Memory B cell (primary cell): ENCODE data around the gene KYNU.
A peak's percentile ranks its signal among the peaks of the same experiment; 100 is the strongest.
"Not testable (repeated sequence)": the region's sequence is repeated elsewhere in the genome, so short reads cannot be mapped to it uniquely, and the experiment has no call there.

Source experiments
- ATAC-seq: fragments of 150-1000 bp; cut with Tn5 transposase; 2 replicates; pipeline ENCODE4 v1.10.0; 2021; ENCODE audit warnings: low read depth, mild to moderate bottlenecking, moderate library complexity
- DNase-seq, 2 donors: peaks; one replicate each; pipeline ENCODE4 v3.0.0; 2022; ENCODE audit warnings: low spot score in 2 of 2
- H3K27ac Mint-ChIP-seq: one replicate; pipeline ENCODE4 v1.8.0; 2022; ENCODE audit warnings: mild to moderate bottlenecking, moderate library complexity, mixed read lengths
- H3K27me3 Mint-ChIP-seq: one replicate; pipeline ENCODE4 v1.8.0; 2022; ENCODE audit warnings: mixed read lengths
- H3K36me3 Mint-ChIP-seq: one replicate; pipeline ENCODE4 v1.8.0; 2022; ENCODE audit warnings: mild to moderate bottlenecking, mixed read lengths
- H3K4me1 Mint-ChIP-seq: one replicate; pipeline ENCODE4 v1.8.0; 2022; ENCODE audit warnings: mixed read lengths
- H3K4me3 Mint-ChIP-seq: one replicate; pipeline ENCODE4 v1.8.0; 2022; ENCODE audit warnings: mild to moderate bottlenecking, moderate library complexity, mixed read lengths
- H3K9me3 Mint-ChIP-seq: one replicate; pipeline ENCODE4 v1.8.0; 2022; ENCODE audit warnings: mixed read lengths

Gene KYNU

DNA sequence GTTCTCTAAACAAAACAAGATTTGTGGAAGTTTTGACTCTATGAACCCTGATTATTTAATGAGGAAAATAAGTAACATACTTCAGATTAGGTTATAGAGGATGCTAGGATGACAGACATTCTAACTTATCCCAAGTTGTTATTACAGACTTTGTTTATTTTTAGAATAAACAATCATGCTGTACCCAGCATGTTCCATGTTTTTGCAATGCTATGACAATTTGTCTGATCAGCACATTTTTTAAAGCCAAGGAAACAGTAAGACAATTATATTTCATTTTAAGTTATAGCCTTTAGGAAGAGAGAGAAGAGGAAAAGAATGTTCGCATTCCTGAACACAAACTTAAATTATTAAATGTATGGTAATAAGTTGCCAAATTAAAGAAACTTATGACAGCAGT, 119.8 kb downstream of the KYNU start:
- H3K4me1 Mint-ChIP-seq = no peaks in the 10 kb centered on the region
- no peak overlapping the region for H3K4me3 Mint-ChIP-seq
- no peaks in the 10 kb centered on the region for H3K27me3 Mint-ChIP-seq
- no peak for ATAC-seq
- H3K27ac Mint-ChIP-seq = no peak overlapping the region
- DNase-seq = no peak
- H3K9me3 Mint-ChIP-seq = no peaks in the 10 kb centered on the region
- peaks cover 16% of the 10 kb centered on the region for H3K36me3 Mint-ChIP-seq

DNA sequence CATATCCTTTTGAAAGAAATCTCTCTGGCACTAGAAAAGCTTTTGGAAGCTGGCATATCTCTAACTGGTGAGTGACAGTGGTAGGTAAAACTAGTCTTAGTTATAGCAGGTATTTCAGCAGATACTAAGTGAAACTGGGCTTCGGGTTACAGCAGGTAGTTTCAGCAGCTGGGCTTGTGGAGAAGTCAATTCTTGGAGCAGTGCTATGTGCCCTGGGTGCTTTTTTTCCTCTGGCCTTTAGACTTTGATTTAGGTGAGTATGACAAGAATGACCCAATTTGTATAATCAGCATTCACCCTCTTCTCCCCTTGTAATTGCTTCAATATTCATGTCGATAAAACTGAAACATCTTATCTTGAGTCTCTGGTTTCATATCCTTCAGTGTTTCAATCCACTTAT, 123.1 kb downstream of the KYNU start:
- ATAC-seq (no peak), DNase-seq (no peak)
- no peaks in the 10 kb centered on the region for H3K4me1 Mint-ChIP-seq
- H3K27ac Mint-ChIP-seq = peak overlapping the region; percentile 59
- peaks cover 29% of the 10 kb centered on the region for H3K36me3 Mint-ChIP-seq
- no peaks in the 10 kb centered on the region for H3K27me3 Mint-ChIP-seq
- no peak overlapping the region for H3K4me3 Mint-ChIP-seq
- no peaks in the 10 kb centered on the region for H3K9me3 Mint-ChIP-seq

DNA sequence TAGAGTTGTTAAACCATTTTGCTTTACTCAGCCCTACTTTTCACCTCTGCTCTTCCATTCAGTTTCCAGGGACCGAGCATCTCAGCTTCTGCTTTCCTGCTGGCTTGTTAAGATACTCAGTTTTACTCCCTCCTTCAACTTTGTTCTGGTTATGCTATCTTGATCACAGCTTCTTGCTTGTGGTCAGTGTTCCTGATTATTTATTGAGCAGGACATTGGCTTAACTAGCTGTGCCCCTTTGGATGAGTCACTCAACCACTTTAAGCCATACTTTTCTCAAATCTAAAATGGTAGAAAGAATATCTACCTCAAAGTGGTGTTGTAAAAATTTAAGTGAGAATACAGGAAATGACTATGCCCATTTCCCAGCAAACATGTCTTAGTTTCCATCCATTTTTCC, 124.0 kb downstream of the KYNU start:
- ATAC-seq (no peak), DNase-seq (no peak)
- Mint-ChIP-seq H3K9me3 (no peaks in the 10 kb centered on the region), H3K27ac (peak overlapping the region; percentile 41), H3K36me3 (peaks cover 26% of the 10 kb centered on the region), H3K4me3 (no peak overlapping the region), H3K4me1 (no peaks in the 10 kb centered on the region), H3K27me3 (no peaks in the 10 kb centered on the region)

DNA sequence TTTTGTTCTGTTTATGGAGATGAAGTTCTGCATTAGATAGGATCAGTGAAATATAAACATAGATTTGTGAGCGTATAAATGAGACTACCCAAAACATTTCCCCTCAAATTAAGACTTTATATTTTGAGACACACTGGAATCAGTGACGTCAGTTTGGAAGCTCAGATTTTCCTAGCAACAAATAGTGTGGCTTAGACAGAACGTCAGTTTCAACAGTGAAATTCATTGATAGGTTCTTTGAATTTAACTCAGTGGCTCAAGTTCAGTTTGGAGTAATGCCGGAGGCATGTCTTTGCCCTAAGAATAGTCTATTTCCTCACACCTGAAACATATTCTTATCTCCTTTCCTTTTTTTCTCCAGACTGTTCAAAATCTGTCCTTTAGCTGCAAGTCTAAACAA, 138.2 kb downstream of the KYNU start:
- ATAC-seq = no peak
- DNase-seq = no peak
- H3K4me3 Mint-ChIP-seq = no peak overlapping the region
- peak overlapping the region; percentile 77 for H3K27ac Mint-ChIP-seq
- no peaks in the 10 kb centered on the region for H3K27me3 Mint-ChIP-seq
- H3K4me1 Mint-ChIP-seq = peaks cover 21% of the 10 kb centered on the region
- H3K36me3 Mint-ChIP-seq = peaks cover 23% of the 10 kb centered on the region
- peaks cover 6% of the 10 kb centered on the region for H3K9me3 Mint-ChIP-seq

DNA sequence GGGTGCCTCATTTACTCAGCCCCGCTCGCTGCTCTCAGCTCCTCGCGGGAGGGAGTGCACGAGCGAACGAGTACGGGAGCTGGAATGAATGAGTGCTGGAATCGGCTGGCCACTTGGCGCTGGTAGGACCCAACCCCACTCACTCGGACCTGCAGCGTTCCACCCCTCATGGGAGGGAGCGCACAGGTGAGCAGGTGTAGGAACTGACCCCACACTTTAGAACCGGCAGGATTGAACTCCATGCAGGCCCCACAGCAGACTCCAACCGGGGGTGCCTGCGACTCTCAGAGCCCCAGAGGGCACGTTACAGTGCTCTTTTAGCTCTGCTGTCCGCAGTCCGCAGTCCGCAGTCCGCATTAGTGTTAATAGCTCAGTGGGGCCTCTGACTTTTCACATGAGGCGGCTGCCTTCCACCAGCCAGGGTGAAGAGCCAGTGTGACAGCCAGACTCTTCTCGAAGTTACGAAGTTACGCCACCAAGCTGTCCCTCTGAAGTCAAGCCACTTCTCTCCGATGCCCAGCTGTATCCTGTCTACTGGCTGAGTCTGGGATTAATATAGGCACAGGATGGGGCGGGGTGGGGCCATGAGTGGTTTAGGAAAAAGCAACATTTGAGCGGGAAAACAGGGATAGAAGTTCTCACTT, 149.1 kb downstream of the KYNU start:
- Mint-ChIP-seq H3K4me3 (no peak overlapping the region), H3K27ac (no peak overlapping the region), H3K36me3 (peaks cover 8% of the 10 kb centered on the region), H3K9me3 (peaks cover 1% of the 10 kb centered on the region), H3K27me3 (no peaks in the 10 kb centered on the region), H3K4me1 (peaks cover 7% of the 10 kb centered on the region)
- no peak for ATAC-seq
- no peak for DNase-seq

DNA sequence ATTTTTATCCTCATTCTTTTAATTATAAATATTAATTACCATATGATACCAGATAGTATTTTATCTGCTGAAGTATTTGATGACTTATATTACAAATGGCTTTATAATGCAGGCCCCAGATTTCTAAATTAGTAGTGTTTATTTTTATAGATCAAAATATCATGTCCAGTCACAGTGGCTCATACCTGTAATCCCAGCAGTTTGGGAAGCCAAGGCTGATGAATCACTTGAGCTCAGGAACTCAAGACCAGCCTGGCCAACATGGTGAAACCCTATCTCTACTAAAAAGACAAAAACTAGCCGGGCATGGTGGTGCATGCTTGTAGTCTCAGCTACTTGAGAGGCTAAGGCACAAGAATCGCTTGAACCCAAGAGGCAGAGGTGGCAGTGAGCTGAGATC, 151.7 kb downstream of the KYNU start:
- Mint-ChIP-seq H3K4me3 (no peak overlapping the region), H3K9me3 (peaks cover 1% of the 10 kb centered on the region), H3K27me3 (no peaks in the 10 kb centered on the region), H3K36me3 (peaks cover 10% of the 10 kb centered on the region), H3K27ac (no peak overlapping the region), H3K4me1 (peaks cover 7% of the 10 kb centered on the region)
- ATAC-seq (no peak), DNase-seq (no peak)

DNA sequence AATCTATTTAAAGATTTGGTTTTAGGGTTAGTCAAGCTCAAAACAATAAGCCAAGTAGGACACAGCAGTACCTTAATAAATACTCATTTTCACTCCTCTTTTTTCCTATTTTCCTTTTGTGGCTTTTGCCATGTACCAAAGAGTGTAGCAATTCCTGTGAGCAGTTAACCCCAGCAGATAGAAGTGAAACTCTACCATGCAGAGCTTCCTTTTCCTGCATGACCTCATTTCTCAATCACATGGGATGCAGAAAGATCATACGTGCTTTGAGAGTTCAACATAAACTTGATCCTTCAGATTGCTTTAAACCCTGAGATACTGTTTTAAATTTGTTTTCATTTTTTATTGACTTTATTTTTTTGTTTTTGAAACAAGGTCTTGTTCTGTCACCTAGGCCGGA, 152.7 kb downstream of the KYNU start:
- Mint-ChIP-seq H3K4me1 (peaks cover 7% of the 10 kb centered on the region), H3K36me3 (peaks cover 9% of the 10 kb centered on the region), H3K27ac (peak overlapping the region; percentile 87), H3K4me3 (no peak overlapping the region), H3K9me3 (peaks cover 1% of the 10 kb centered on the region), H3K27me3 (no peaks in the 10 kb centered on the region)
- ATAC-seq = peak; percentile 94
- peak in 1 of 2 donors; percentile 3 for DNase-seq

DNA sequence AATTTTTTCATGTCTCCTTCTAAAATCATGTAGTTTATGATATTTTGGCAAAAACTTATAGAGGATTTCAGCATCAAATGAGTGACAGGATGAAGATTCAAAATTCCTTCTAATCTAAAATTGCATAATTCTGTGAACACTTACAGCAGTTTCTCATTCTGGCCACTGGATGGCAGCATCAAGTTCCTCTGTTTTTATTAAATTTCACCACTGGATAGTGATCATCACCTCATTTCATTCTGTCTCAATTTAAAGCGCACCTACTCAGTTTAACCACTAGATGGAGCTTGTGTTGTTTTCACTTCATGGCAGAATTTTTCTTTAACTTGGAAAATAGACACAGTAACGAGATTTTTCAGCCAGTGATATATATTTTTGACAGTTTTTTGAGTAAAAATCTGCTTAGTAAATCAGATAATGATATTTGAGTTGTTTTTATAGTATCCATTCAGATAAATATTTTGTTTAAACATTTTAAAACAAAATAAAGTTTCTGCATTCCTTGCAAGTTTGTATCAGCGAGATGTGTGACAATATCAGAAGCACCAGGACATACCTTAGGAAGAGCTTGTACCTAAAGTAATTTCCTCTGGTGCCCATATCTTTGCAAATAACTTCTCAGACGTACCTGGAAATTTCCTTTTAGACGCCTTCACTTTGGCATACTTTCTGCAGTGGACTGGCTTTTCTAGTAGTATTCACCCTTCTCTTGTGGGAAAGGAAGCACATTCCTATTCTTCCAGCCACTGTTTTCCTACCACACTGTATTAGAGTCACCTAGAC, 157.0 kb downstream of the KYNU start:
- peak; percentile 65 for ATAC-seq
- H3K4me1 Mint-ChIP-seq = peaks cover 7% of the 10 kb centered on the region
- no peaks in the 10 kb centered on the region for H3K27me3 Mint-ChIP-seq

DNA sequence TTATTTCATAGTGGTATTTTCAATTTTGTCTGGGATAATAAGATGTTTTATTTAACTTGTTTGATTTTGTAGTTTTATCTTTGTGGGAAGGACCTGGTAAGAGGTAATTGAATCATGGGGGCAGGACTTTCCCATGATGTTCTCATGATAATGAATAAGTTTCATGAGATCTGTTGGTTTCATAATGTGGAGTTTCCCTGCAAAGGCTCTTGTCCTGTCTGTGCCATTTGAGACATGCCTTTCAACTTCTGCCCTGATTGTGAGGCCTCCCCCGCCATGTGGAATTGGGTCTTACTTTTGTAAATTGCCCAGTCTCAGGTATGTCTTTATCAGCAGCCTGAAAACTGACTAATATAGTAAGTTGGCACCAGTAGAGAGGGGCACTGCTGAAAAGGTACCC, 174.0 kb downstream of the KYNU start:
- Mint-ChIP-seq H3K9me3 (peaks cover 14% of the 10 kb centered on the region), H3K4me1 (no peaks in the 10 kb centered on the region), H3K27me3 (no peaks in the 10 kb centered on the region), H3K36me3 (peaks cover 18% of the 10 kb centered on the region), H3K4me3 (no peak overlapping the region), H3K27ac (no peak overlapping the region)
- no peak for ATAC-seq
- no peak for DNase-seq

More for the DNA sequence above, 157.0 kb downstream of the KYNU start:
- H3K4me3 Mint-ChIP-seq = no peak overlapping the region
- H3K9me3 Mint-ChIP-seq = peaks cover 1% of the 10 kb centered on the region
- H3K27ac Mint-ChIP-seq = no peak overlapping the region
- DNase-seq = peak; percentile 38 to 70
- H3K36me3 Mint-ChIP-seq = peaks cover 18% of the 10 kb centered on the region

DNA sequence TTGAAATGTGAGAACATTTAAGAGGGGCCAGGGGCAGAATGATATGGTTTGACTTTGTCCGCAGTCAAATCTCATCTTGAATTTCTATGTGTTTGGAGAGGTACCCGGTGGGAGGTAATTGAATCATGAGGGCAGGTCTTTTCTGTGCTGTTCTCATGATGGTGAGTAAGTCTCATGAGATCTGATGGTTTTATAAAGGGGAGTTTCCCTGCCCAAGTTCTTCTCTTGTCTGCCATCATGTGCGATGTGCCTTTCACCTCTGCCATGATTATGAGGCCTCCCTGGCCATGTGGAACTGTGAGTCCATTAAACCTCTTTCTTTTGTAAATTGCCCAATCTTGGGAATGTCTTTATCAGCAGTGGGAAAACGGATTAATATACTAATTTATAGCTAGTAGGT, 176.0 kb downstream of the KYNU start:
- Mint-ChIP-seq H3K36me3 (peaks cover 14% of the 10 kb centered on the region), H3K9me3 (peaks cover 16% of the 10 kb centered on the region)
- not testable (repeated sequence) for H3K27ac Mint-ChIP-seq, DNase-seq, H3K4me3 Mint-ChIP-seq, H3K27me3 Mint-ChIP-seq, ATAC-seq, H3K4me1 Mint-ChIP-seq

DNA sequence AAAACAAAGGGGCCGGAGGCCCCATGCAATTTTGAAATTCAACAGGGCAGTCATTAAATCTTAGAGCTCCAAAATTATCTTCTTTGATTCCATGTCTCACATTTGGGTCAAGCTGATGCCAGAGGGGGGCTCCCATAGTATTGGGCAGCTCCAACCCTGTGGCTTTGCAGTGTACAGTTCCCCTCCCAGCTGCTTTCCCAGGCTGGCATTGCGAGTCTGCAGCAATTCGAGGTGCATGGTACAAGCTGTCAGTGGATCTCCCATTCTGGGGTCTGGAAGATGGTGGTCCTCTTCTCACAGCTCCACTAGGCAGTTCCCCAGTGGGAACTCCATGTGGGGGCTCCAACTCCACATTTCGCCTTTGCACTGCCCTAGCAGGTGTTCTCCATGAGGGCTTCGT, 179.1 kb downstream of the KYNU start:
- ATAC-seq (no peak), DNase-seq (no peak)
- H3K27ac Mint-ChIP-seq = no peak overlapping the region
- no peak overlapping the region for H3K4me3 Mint-ChIP-seq
- no peaks in the 10 kb centered on the region for H3K4me1 Mint-ChIP-seq
- H3K9me3 Mint-ChIP-seq = peaks cover 15% of the 10 kb centered on the region
- H3K36me3 Mint-ChIP-seq = peaks cover 4% of the 10 kb centered on the region
- H3K27me3 Mint-ChIP-seq = no peaks in the 10 kb centered on the region

DNA sequence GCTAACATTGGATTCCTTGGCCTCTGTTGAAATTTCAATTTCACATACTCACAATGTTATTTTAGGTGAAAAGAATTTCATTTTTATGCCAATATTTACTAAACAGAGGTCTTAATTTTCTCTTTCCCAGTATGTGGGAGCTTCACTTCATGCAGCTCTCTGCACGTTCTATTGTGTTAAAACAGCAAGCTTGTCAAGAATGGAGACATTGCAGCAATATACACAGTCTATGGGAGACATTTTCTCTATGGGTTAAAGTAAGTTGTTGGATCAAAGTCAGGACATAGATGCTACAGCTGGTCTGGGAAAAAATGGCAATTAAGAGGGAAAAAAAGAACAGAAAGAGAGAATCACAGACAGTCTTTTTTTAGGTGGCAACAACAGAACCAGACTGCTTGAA, 181.4 kb downstream of the KYNU start:
- no peak for ATAC-seq
- H3K36me3 Mint-ChIP-seq = peaks cover 3% of the 10 kb centered on the region
- no peak overlapping the region for H3K4me3 Mint-ChIP-seq
- no peaks in the 10 kb centered on the region for H3K27me3 Mint-ChIP-seq
- DNase-seq = no peak
- H3K9me3 Mint-ChIP-seq = peaks cover 12% of the 10 kb centered on the region
- no peak overlapping the region for H3K27ac Mint-ChIP-seq
- H3K4me1 Mint-ChIP-seq = no peaks in the 10 kb centered on the region

DNA sequence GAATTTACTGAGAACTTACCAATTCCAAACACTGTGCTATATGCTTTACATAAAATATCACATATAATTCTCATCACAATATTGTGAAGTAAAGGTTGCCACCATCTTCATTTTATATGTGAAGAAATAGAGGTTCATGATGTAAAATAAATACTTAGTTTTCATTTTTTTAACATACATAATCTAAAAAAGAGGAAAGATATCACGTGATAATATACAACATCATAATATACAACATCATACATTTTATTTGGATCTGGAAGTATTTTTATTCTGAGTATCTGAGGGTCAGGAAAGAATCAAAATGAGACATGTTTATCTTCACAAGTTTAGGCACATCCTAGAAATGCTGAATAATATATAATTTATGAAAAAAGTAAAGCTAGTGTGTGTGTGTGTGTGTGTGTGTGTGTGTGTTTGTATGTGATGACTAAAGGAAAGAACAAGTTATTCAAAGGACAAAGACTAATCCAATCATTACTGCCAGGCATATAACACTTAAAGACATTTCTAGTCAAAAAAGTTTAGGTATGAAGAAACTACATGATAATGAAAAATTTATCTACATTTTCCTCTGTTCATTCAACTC, 186.2 kb downstream of the KYNU start:
- Mint-ChIP-seq H3K4me3 (no peak overlapping the region), H3K9me3 (peaks cover 9% of the 10 kb centered on the region), H3K27me3 (peaks cover 2% of the 10 kb centered on the region), H3K27ac (no peak overlapping the region), H3K36me3 (peaks cover 5% of the 10 kb centered on the region), H3K4me1 (peaks cover 5% of the 10 kb centered on the region)
- DNase-seq (no peak), ATAC-seq (no peak)

DNA sequence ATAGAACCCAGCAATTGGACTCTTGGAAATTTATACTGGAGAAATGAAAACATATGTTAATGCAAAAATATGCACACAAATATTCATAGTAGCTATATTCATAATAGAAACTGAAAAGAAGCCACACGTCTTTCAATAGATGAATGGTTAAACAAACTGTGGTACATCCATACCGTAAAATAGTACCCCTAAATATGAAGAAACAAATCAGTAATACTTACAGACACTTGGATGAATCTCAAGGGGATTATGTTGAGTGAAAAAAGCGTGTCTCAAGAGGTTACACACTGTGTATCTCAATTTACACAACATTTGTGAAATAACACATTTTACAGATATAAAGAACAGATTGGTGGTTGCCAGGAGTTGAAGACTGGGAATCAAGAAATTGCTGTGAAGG, 190.6 kb downstream of the KYNU start:
- Mint-ChIP-seq H3K4me1 (peaks cover 17% of the 10 kb centered on the region), H3K27me3 (peaks cover 5% of the 10 kb centered on the region), H3K4me3 (peak overlapping the region; percentile 43), H3K9me3 (peaks cover 7% of the 10 kb centered on the region), H3K27ac (peak overlapping the region; percentile 89), H3K36me3 (peaks cover 6% of the 10 kb centered on the region)
- DNase-seq = no peak
- ATAC-seq = no peak
